HepG2 (cell line): Measurements from ENCODE around the gene TMEM221. TPM values are rescaled to one million over a fixed set of nuclear protein-coding genes. Genes with fewer than 3 reads are reported as not detected.

Source experiments
- ATF6 ChIP-seq: sonication (generic); formaldehyde crosslinking; conservative IDR thresholded peaks from 2 replicates; pipeline ENCODE4 v1.4.0; 2020; ENCODE audit warnings: missing genetic modification reagents
- CBFB ChIP-seq: sonication (generic); formaldehyde crosslinking; IDR thresholded peaks from 2 replicates; pipeline ENCODE4 v1.4.0; 2020; ENCODE audit warnings: missing genetic modification reagents
- CEBPZ ChIP-seq: IDR thresholded peaks from 2 replicates; pipeline ENCODE4 v1.6.1; 2012; ENCODE audit warnings: low read length, improper control_type of control experiment
- GFI1 ChIP-seq: sonication (generic); formaldehyde crosslinking; IDR thresholded peaks from 2 replicates; pipeline ENCODE4 v1.5.0; 2020; ENCODE audit warnings: missing genetic modification reagents, mild to moderate bottlenecking, borderline replicate concordance
- GLI4 ChIP-seq: sonication (generic); formaldehyde crosslinking; IDR thresholded peaks from 2 replicates; pipeline ENCODE4 v1.5.1; 2020; ENCODE audit warnings: missing genetic modification reagents, mild to moderate bottlenecking, moderate library complexity, borderline replicate concordance
- HINFP ChIP-seq: sonication (generic); formaldehyde crosslinking; IDR thresholded peaks from 2 replicates; pipeline ENCODE4 v1.4.0; 2020; ENCODE audit warnings: low read depth, mild to moderate bottlenecking, missing genetic modification reagents
- HNF4A ChIP-seq: sonication (generic); formaldehyde crosslinking; IDR thresholded peaks from 2 replicates; pipeline ENCODE4 v1.4.0; 2020; ENCODE audit warnings: missing genetic modification reagents
- NCOA1 ChIP-seq: sonication (generic); formaldehyde crosslinking; IDR thresholded peaks from 2 replicates; pipeline ENCODE4 v1.9.0; 2021; ENCODE audit warnings: missing genetic modification reagents
- NFIB ChIP-seq: sonication (generic); formaldehyde crosslinking; IDR thresholded peaks from 2 replicates; pipeline ENCODE4 v1.9.0; 2021; ENCODE audit warnings: missing genetic modification reagents, mild to moderate bottlenecking, borderline replicate concordance
- POLR2AphosphoS2 ChIP-seq: IDR thresholded peaks from 2 replicates; pipeline ENCODE4 v1.6.1; 2011; ENCODE audit warnings: low read depth, low read length, improper control_type of control experiment
- SALL2 ChIP-seq: sonication (generic); formaldehyde crosslinking; IDR thresholded peaks from 2 replicates; pipeline ENCODE4 v1.8.1; 2023; ENCODE audit warnings: mild to moderate bottlenecking, missing genetic modification reagents, inconsistent platforms
- SMARCE1 ChIP-seq: fragments of 450-650 bp; IDR thresholded peaks from 2 replicates; pipeline ENCODE4 v1.6.1; 2017; ENCODE audit warnings: borderline replicate concordance
- SRF ChIP-seq: IDR thresholded peaks from 2 replicates; pipeline ENCODE4 v1.6.1; 2011; ENCODE audit warnings: mild to moderate bottlenecking, low read depth, low read length, moderate library complexity
- ZKSCAN8 ChIP-seq: IDR thresholded peaks from 2 replicates; pipeline ENCODE4 v1.6.1; 2016; ENCODE audit warnings: borderline replicate concordance, missing genetic modification reagents, missing compliant biosample characterization
- ZNF589 ChIP-seq: sonication (generic); formaldehyde crosslinking; conservative IDR thresholded peaks from 2 replicates; pipeline ENCODE4 v1.8.0; 2022; ENCODE audit warnings: mild to moderate bottlenecking, moderate library complexity, missing genetic modification reagents
- ZNF607 ChIP-seq: sonication (generic); formaldehyde crosslinking; IDR thresholded peaks from 2 replicates; pipeline ENCODE4 v1.5.1; 2020; ENCODE audit warnings: missing genetic modification reagents, mild to moderate bottlenecking, borderline replicate concordance
- ZNF782 ChIP-seq: sonication (generic); formaldehyde crosslinking; IDR thresholded peaks from 2 replicates; pipeline ENCODE4 v1.4.0; 2020; ENCODE audit warnings: missing genetic modification reagents, mild to moderate bottlenecking, borderline replicate concordance
- ZSCAN31 ChIP-seq: sonication (generic); formaldehyde crosslinking; IDR thresholded peaks from 2 replicates; pipeline ENCODE4 v1.5.0; 2020; ENCODE audit warnings: low read depth, mild to moderate bottlenecking, missing genetic modification reagents
- polyA plus RNA-seq, 8 experiments: library from polyadenylated mRNA; depleted of rRNA in 3 of 8; stranded (reverse) in 7 of 8; unstranded in 1 of 8; fragments of >200 nt; fragmentation: Illumina TruSeq in 4 of 8; extraction: Trizol in 4 of 8; gene quantifications; 2 replicates each; pipeline versions ENCODE4 v1.2.1 to v1.2.3, GENCODE V29; 2011 to 2016; ENCODE audit warnings: low read depth in 4 of 8, missing spikeins in 1 of 8, mixed read lengths in 1 of 8; ENCODE audit not compliant: insufficient read depth in 1 of 8
- total RNA-seq, 5 experiments: library from RNA; depleted of rRNA; stranded (reverse); fragments of >200 nt; fragmentation: Illumina TruSeq; extraction: Trizol; gene quantifications; 2 replicates each; pipeline ENCODE4 v1.2.3, GENCODE V29; 2016; ENCODE audit warnings: low read depth in 1 of 5
- TF ChIP-seq, protein P1 (sequence below): IDR thresholded peaks from 2 replicates; pipeline ENCODE4 v1.6.1; 2016
- TF ChIP-seq, protein P2 (sequence below): IDR thresholded peaks from 2 replicates; pipeline ENCODE4 v1.6.1; 2016; ENCODE audit warnings: low read depth, borderline replicate concordance
- TF ChIP-seq, protein P3 (sequence below): sonication (generic); formaldehyde crosslinking; IDR thresholded peaks from 2 replicates; pipeline ENCODE4 v1.9.0; 2021; ENCODE audit warnings: missing genetic modification reagents, borderline replicate concordance

The TMEM221 gene
- total and polyA plus RNA-seq, 2 of the 13 experiments (the other 11 are each of a cell fraction or from before 2014, with no cell fraction given), result 0.33 to 0.77 TPM

- TF ChIP-seq GFI1 (CRISPR knock-in tag) (no peak), SRF (0 out of 2 replicates have a peak, but pooled peaks have one; percentile 18), ZNF607 (CRISPR knock-in tag) (no peak), HNF4A (CRISPR knock-in tag) (no peak), ZSCAN31 (CRISPR knock-in tag) (no peak), SALL2 (peak; percentile 72; the same call in 1 of the 2 replicates), NFIB (CRISPR knock-in tag) (no peak), NCOA1 (CRISPR knock-in tag) (no peak), SMARCE1 (no peak), ATF6 (CRISPR knock-in tag) (no peak), CEBPZ (no peak), ZNF782 (CRISPR knock-in tag) (no peak), GLI4 (CRISPR knock-in tag) (no peak), CBFB (CRISPR knock-in tag) (no peak), ZKSCAN8 (CRISPR knock-in tag) (no peak), HINFP (peak; percentile 91), POLR2AphosphoS2 (no peak), ZNF589 (CRISPR knock-in tag) (no peak)
- TF ChIP-seq, protein P1, sequence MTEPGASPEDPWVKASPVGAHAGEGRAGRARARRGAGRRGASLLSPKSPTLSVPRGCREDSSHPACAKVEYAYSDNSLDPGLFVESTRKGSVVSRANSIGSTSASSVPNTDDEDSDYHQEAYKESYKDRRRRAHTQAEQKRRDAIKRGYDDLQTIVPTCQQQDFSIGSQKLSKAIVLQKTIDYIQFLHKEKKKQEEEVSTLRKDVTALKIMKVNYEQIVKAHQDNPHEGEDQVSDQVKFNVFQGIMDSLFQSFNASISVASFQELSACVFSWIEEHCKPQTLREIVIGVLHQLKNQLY (CRISPR knock-in tag), result no peak
- TF ChIP-seq, protein P2, sequence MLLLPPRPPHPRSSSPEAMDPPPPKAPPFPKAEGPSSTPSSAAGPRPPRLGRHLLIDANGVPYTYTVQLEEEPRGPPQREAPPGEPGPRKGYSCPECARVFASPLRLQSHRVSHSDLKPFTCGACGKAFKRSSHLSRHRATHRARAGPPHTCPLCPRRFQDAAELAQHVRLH (CRISPR knock-in tag), result no peak
- TF ChIP-seq, protein P3, sequence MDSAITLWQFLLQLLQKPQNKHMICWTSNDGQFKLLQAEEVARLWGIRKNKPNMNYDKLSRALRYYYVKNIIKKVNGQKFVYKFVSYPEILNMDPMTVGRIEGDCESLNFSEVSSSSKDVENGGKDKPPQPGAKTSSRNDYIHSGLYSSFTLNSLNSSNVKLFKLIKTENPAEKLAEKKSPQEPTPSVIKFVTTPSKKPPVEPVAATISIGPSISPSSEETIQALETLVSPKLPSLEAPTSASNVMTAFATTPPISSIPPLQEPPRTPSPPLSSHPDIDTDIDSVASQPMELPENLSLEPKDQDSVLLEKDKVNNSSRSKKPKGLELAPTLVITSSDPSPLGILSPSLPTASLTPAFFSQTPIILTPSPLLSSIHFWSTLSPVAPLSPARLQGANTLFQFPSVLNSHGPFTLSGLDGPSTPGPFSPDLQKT (CRISPR knock-in tag), result no peak
These were observed 21.1 kb upstream of the TMEM221 start (continued) for GRCh38 chr19:17469481-17470067.
